ENCODE results near the gene LMO7.

GRCh38 chr13:75641026-75641425 is 4.9 kb downstream of the LMO7 start:
- TF ChIP-seq NFE2L2 (IDR thresholded peaks at IDR 0.05; ENCODE audit: low read length) (no peak), CTCF (CRISPR knock-in tag; IDR thresholded peaks at IDR 0.05) (no peak), ZNF674 (CRISPR knock-in tag; IDR thresholded peaks at IDR 0.05; ENCODE audit: low read depth) (no peak), SRSF1 (optimal IDR thresholded peaks at IDR 0.05; ENCODE audit: low read depth, low read length) (no peak), CREB3 (CRISPR knock-in tag; IDR thresholded peaks at IDR 0.05) (no peak)

All from HepG2 (cell line).